Left ventricle myocardium inferior (tissue), 1 donor: Measurements from ENCODE around the gene ATP2C2. TPM values are rescaled to one million over a fixed set of nuclear protein-coding genes. Genes with fewer than 3 reads are reported as not detected.
A peak's percentile ranks its signal among the peaks of the same experiment; 100 is the strongest.

Experiments
- DNase-seq: peaks from one replicate; pipeline ENCODE4 v3.0.0-alpha.2; 2020
- H3K27ac ChIP-seq: fragments of 200-600 bp; replicated peaks from 2 replicates; pipeline ENCODE4 v1.8.0; 2021
- H3K27me3 ChIP-seq: fragments of 200-600 bp; 2 replicates; pipeline ENCODE4 v1.8.0; 2021; ENCODE audit warnings: low read depth
- H3K36me3 ChIP-seq: fragments of 200-600 bp; 2 replicates; pipeline ENCODE4 v1.8.0; 2021
- H3K4me1 ChIP-seq: fragments of 200-600 bp; 2 replicates; pipeline ENCODE4 v1.8.0; 2021
- H3K4me3 ChIP-seq: fragments of 200-600 bp; 2 replicates; pipeline ENCODE4 v1.8.0; 2021; ENCODE audit warnings: mild to moderate bottlenecking, moderate library complexity
- H3K9me3 ChIP-seq: fragments of 200-600 bp; replicated peaks from 2 replicates; pipeline ENCODE4 v1.8.0; 2021
- intact Hi-C: fragments of 100-400 bp; cut with micrococcal nuclease; formaldehyde crosslinking; loops from one replicate; pipeline ENCODE4 v1.11.0; 2022
- total RNA-seq: library from RNA; stranded (reverse); fragmentation: NEBNext Ultra II Directional; extraction: Animal tissue kit (Norgen Biotek cat#: 25700); gene quantifications from one replicate; pipeline ENCODE4 v1.2.1, GENCODE V29; 2021
- TF ChIP-seq, protein P1 (sequence below): fragments of 200-600 bp; IDR thresholded peaks from 2 replicates; pipeline ENCODE4 v1.8.0; 2021; ENCODE audit warnings: antibody characterized with exemption, mild to moderate bottlenecking, borderline replicate concordance
- donor health status: DM: no; HTN: yes; CAD: no; lungs with severe emphysema.

Gene ATP2C2
- total RNA-seq, 1 donor from 2014 or later: not detected

DNA sequence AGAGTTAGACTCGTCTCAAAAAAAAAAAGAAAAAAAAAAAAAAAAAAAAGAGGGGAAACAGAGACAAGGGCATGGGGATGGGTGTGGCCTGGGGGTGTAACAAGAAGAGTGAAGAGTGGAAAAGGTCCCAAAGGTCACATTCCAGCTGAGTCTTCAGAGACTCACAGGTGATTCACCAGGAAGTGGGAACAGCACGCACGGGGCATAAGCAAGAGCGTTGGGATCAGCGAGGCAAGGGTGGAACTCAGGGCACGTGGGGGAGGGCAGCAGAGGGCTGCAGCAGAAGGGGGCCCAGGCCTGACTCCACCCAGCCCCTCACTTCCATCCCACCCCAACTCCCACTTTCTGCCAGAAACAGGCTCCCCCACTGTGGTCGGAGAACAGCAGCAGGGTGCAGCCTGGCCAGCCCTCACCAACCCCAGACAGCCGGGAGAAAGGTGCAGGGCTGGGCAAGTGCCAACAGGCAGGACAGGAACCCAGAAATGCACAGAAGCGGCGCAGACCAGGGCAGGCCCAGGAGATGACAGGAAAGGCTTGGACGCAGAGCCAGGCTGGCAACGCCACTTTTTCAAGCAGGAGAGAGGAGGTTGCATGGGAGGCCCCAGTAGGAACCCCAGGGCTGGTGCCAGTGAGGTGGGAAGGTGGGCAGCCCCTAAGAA lies 132.9 kb downstream of the ATP2C2 start:
- peaks cover 29% of the 10 kb centered on the region for H3K4me1 ChIP-seq
- no peak overlapping the region for H3K4me3 ChIP-seq
- H3K36me3 ChIP-seq: peaks cover 21% of the 10 kb centered on the region
- H3K27ac ChIP-seq: no peak overlapping the region
- TF ChIP-seq, protein P1, sequence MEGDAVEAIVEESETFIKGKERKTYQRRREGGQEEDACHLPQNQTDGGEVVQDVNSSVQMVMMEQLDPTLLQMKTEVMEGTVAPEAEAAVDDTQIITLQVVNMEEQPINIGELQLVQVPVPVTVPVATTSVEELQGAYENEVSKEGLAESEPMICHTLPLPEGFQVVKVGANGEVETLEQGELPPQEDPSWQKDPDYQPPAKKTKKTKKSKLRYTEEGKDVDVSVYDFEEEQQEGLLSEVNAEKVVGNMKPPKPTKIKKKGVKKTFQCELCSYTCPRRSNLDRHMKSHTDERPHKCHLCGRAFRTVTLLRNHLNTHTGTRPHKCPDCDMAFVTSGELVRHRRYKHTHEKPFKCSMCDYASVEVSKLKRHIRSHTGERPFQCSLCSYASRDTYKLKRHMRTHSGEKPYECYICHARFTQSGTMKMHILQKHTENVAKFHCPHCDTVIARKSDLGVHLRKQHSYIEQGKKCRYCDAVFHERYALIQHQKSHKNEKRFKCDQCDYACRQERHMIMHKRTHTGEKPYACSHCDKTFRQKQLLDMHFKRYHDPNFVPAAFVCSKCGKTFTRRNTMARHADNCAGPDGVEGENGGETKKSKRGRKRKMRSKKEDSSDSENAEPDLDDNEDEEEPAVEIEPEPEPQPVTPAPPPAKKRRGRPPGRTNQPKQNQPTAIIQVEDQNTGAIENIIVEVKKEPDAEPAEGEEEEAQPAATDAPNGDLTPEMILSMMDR: no peak
- intact Hi-C loops: no loop called here
- DNase-seq: no peak
- H3K27me3 ChIP-seq: no peaks in the 10 kb centered on the region
- H3K9me3 ChIP-seq: no peaks in the 10 kb centered on the region

DNA sequence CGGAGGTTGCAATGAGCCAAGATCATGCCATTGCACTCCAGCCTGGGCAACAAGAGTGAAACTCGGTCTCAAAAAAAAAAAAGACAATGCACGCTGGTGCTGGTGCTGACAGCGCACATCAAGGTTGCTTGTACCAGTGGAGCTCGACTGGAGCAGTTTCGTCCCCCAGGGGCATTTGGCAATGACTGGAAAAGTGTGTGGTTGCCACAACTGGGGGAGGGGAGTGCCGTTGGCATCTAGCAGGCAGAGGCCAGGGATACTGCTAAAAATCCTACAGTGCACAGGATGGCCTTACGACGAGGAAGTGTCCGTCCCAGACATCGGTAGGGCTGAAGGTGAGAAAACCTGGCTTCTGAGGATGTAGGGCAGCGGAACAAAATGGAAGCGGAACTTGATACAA lies 133.7 kb downstream of the ATP2C2 start:
- Histone ChIP-seq H3K36me3 (peaks cover 14% of the 10 kb centered on the region), H3K9me3 (no peaks in the 10 kb centered on the region), H3K27me3 (no peaks in the 10 kb centered on the region), H3K4me1 (peaks cover 30% of the 10 kb centered on the region), H3K27ac (no peak overlapping the region), H3K4me3 (no peak overlapping the region)
- TF ChIP-seq, protein P1: no peak
- intact Hi-C loops: no loop called here
- no peak for DNase-seq

DNA sequence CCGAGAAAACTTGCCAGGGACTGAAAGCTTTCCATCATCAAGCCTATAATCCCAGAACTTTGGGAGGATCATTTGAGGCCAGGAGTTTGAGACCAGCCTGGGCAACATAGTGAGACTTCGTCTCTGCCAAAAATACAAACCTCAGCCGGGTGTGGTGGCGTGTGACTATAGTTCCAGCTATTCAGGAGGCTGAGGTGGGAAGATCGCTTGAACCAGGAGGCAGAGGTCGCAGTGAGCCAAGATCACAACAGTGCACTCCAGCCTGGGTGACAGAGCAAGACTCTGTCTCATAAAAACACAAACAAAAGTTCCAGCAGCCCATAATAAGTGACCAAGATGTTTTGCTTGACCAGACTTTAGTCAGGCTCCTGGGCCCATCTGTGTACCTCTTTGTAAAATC lies 134.2 kb downstream of the ATP2C2 start:
- H3K9me3 ChIP-seq: no peaks in the 10 kb centered on the region
- TF ChIP-seq, protein P1: no peak
- no peak overlapping the region for H3K4me3 ChIP-seq
- H3K36me3 ChIP-seq: peaks cover 8% of the 10 kb centered on the region
- H3K27me3 ChIP-seq: no peaks in the 10 kb centered on the region
- intact Hi-C loops: no loop called here
- DNase-seq: no peak
- H3K27ac ChIP-seq: no peak overlapping the region
- H3K4me1 ChIP-seq: peaks cover 30% of the 10 kb centered on the region

DNA sequence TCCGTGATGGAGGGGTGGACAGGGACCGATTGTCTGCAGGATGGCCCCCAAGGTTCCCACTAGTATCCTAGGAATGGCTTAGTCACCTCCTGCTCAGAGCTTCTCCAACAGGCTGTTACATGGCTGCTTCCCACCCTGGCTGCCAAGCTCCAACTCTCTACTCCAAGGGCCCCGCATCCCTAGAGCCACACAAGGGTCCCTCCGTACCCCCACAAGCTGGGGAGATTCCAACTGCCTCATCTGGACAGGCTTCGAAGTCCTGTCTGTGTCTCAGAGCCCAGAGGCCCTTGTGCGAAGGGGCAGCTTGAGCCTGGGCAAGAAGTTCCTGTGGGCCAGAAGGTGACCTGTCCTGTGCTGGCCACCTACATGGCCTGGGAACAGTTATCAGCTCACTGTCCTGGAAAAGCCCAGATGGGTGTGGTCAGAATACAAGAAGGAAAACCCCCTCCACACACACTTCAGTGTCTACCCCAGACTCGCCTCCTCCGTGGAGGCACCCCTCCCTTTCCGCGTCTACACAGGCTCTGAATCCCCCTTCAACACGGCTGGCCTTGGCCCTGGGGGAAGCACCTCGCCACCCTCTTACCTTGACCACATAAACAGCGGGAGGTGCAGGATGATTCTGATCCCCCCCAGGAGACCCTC lies 135.5 kb downstream of the ATP2C2 start:
- H3K4me3 ChIP-seq: peak overlapping the region; percentile 90
- H3K9me3 ChIP-seq: no peaks in the 10 kb centered on the region
- intact Hi-C loops: no loop called here
- peak; percentile 15 for DNase-seq
- H3K27ac ChIP-seq: peak overlapping the region; percentile 89
- H3K4me1 ChIP-seq: peaks cover 30% of the 10 kb centered on the region
- TF ChIP-seq, protein P1: no peak
- no peaks in the 10 kb centered on the region for H3K27me3 ChIP-seq
- no peaks in the 10 kb centered on the region for H3K36me3 ChIP-seq

DNA sequence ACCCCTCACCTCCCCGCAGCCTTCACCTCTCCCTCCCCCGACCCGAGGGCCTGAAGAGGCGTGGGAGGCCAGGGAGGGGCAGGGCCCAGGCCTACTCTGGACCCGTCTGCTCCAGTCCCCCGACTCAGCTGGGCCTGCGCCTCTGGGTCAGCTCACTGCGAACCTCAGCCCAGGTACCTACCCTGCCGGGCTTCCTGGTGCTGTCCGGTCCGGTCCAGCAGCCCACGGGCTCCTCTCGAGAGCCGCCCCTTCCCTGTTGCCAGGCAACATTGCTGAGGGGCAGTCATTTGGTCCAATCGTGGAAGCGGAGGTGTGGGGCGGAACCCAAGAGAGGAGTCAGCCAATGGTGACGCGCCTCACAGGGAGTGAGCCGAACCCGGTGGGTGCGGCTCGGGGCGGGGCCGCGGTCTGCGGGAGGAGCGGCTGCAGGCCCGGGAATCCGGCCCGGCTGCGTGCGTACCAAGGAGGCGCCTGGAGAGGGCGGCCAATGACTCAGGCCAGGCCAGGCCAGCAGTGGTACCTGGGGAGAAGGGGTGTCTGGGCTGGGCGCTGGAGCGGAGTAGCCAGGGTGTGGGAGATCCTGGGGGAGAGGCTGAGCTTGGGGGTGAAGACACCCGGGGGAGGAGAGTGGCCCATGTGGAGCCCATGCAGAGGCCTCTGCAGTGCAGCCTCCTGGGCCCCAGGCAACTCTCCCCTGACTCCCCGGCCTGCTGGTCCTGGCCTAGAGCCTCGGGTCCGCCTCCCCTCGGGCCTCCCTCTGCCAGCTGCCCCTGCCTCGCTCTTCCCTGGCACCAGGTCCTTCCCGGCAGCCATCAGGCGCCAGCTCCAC lies 136.3 kb downstream of the ATP2C2 start, which contains the start of gene MEAK7:
MEAK7 (minus strand) TSS at position 240 of the 829 bp plus-strand sequence. CDS start 6,573 bp downstream, outside the sequence.
- Histone ChIP-seq H3K36me3 (no peaks in the 10 kb centered on the region), H3K4me3 (peak within 1 kb of the TSS; percentile 90), H3K27me3 (no peaks in the 10 kb centered on the region), H3K27ac (peak within 1 kb of the TSS; percentile 89), H3K4me1 (peaks cover 30% of the 10 kb centered on the region), H3K9me3 (no peaks in the 10 kb centered on the region)
- TF ChIP-seq, protein P1: no peak
- intact Hi-C loops: loop anchor here (5.0 kb wide), 1 partner anchor 118 kb away; no protein-coding TSS in a partner anchor
- peak; percentile 99 for DNase-seq
